HT1080 (cell line): ENCODE data around the gene MAGI2. TPM values are rescaled to one million over a fixed set of nuclear protein-coding genes. Genes with fewer than 3 reads are reported as not detected.

Source experiments
- DNase-seq: peaks from one replicate; pipeline ENCODE4 v3.0.0-alpha.2; 2015; ENCODE audit warnings: low read depth
- total RNA-seq: library from RNA; depleted of rRNA; stranded (reverse); fragments of >200 nt; shearing (Covaris generic); gene quantifications from 2 replicates; pipeline ENCODE4 v1.2.3, GENCODE V29; 2014

The MAGI2 gene
- total RNA-seq, 1 experiment from 2014 or later = 0.39 TPM

GRCh38 chr7:78441737-78442136, 1011.7 kb downstream of the MAGI2 start:
- DNase-seq = no peak

GRCh38 chr7:78438433-78438832, 1015.0 kb downstream of the MAGI2 start:
- DNase-seq = no peak

- peak; percentile 82 for DNase-seq
Measured at GRCh38 chr7:78437118-78437517, 1016.3 kb downstream of the MAGI2 start.

GRCh38 chr7:78435355-78435754, 1018.1 kb downstream of the MAGI2 start:
- no peak for DNase-seq

- DNase-seq = no peak
Measured at GRCh38 chr7:78434281-78434680, 1019.2 kb downstream of the MAGI2 start.

GRCh38 chr7:78433421-78433820, 1020.0 kb downstream of the MAGI2 start:
- DNase-seq = no peak

- DNase-seq = no peak
Measured at GRCh38 chr7:78429878-78430277, 1023.6 kb downstream of the MAGI2 start.

- no peak for DNase-seq
Measured at GRCh38 chr7:78427209-78427608, 1026.3 kb downstream of the MAGI2 start.

GRCh38 chr7:78420001-78420400, 1033.5 kb downstream of the MAGI2 start:
- no peak for DNase-seq

- no peak for DNase-seq
Measured at GRCh38 chr7:78417180-78417853, 1036.2 kb downstream of the MAGI2 start.

- DNase-seq = no peak
Measured at GRCh38 chr7:78413568-78413967, 1039.9 kb downstream of the MAGI2 start.

- no peak for DNase-seq
Measured at GRCh38 chr7:78412216-78412858, 1041.1 kb downstream of the MAGI2 start.

- no peak for DNase-seq
Measured at GRCh38 chr7:78407031-78407430, 1046.4 kb downstream of the MAGI2 start.

GRCh38 chr7:78406531-78406930, 1046.9 kb downstream of the MAGI2 start:
- no peak for DNase-seq

- no peak for DNase-seq
Measured at GRCh38 chr7:78402096-78402495, 1051.4 kb downstream of the MAGI2 start.

GRCh38 chr7:78400038-78400437, 1053.4 kb downstream of the MAGI2 start:
- no peak for DNase-seq

GRCh38 chr7:78399033-78399769, 1054.3 kb downstream of the MAGI2 start:
- no peak for DNase-seq

GRCh38 chr7:78398576-78398975, 1054.9 kb downstream of the MAGI2 start:
- DNase-seq = no peak

- DNase-seq = no peak
Measured at GRCh38 chr7:78398081-78398480, 1055.4 kb downstream of the MAGI2 start.

GRCh38 chr7:78396210-78396609, 1057.3 kb downstream of the MAGI2 start:
- no peak for DNase-seq

- DNase-seq = no peak
Measured at GRCh38 chr7:78395298-78396036, 1058.0 kb downstream of the MAGI2 start.

- DNase-seq = no peak
Measured at GRCh38 chr7:78389022-78389421, 1064.4 kb downstream of the MAGI2 start.
